ENCODE data around the gene SLC4A4. TPM values are rescaled to one million over a fixed set of nuclear protein-coding genes. Genes with fewer than 3 reads are reported as not detected.

SLC4A4 gene
- total RNA-seq, 4 donors from 2014 or later = 0.30 to 0.56 (median 0.34) TPM; not detected in 1

DNA sequence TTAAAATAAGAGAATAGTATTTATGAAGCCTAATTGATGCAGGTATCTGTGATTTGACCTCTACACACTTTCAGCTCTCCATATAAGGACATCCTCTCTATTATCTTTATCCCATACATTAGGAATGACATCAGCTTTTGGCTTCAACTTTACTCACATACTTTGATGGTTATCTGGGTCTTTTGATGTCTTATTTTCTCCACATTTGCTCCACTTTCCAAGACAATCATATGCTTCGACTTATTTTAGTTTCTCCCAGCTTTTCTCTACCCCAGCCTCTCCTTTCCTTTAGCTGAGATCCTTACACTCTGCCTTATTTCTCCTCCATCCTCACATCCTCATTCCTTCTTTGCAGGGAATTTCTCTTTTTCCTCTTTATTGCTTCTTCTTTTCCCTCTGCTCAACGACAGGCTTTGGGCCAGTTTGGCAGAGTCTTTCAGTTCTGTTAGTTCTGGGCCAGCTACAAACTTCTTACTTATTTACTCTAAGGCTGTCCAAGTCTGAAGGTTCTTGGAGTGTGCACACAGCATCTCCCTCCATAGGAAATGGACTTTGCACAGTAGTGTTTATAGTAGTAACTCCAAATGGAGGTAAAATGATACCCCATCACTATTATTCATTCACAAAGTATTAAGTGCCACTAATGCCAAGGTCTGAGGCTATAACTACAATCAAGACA, 50.5 kb downstream of the SLC4A4 start:
- Histone ChIP-seq H3K9me3 (no peaks in the 10 kb centered on the region), H3K4me3 (no peak overlapping the region), H3K36me3 (no peaks in the 10 kb centered on the region), H3K4me1 (no peaks in the 10 kb centered on the region), H3K27ac (no peak overlapping the region), H3K27me3 (no peaks in the 10 kb centered on the region)
- no peak for TF ChIP-seq CTCF (IDR thresholded peaks at IDR 0.05)
- no peak for TF ChIP-seq POLR2A (IDR thresholded peaks at IDR 0.05)
- TF ChIP-seq EP300 (IDR thresholded peaks at IDR 0.05) = no peak
- no peak for TF ChIP-seq POLR2AphosphoS5 (IDR thresholded peaks at IDR 0.05)
- no peak for DNase-seq (ENCODE audit: low spot score in 2 of 2)
- 23% methylated on average over 2 of the region's 2 CpGs for WGBS

DNA sequence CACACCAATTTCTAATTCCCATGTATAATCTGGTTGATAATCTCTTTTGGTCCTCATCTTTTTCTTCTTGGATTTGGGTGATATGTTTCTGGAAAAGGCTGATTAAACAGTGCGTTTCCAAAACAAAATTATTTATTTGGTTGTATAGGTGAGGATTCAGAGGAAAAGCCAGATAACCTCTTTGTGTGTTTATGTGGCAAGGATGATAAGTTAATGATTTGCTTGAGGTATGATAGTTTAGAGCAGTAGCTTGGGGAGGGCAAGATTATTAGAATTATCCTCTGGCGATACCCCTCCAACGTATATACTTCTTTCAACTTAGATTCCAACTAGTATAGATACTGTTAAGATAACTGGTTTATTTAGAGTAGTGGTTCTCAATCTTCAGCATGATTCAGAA, 53.3 kb downstream of the SLC4A4 start:
- 94% methylated on average over 3 of the region's 3 CpGs for WGBS
- H3K27ac ChIP-seq = no peak overlapping the region
- H3K4me1 ChIP-seq = no peaks in the 10 kb centered on the region
- no peaks in the 10 kb centered on the region for H3K27me3 ChIP-seq
- H3K9me3 ChIP-seq = no peaks in the 10 kb centered on the region
- TF ChIP-seq POLR2A (IDR thresholded peaks at IDR 0.05) (no peak), POLR2AphosphoS5 (IDR thresholded peaks at IDR 0.05) (no peak), CTCF (IDR thresholded peaks at IDR 0.05) (no peak), EP300 (IDR thresholded peaks at IDR 0.05) (no peak)
- no peak for DNase-seq (ENCODE audit: low spot score in 2 of 2)
- H3K36me3 ChIP-seq = no peaks in the 10 kb centered on the region
- no peak overlapping the region for H3K4me3 ChIP-seq

DNA sequence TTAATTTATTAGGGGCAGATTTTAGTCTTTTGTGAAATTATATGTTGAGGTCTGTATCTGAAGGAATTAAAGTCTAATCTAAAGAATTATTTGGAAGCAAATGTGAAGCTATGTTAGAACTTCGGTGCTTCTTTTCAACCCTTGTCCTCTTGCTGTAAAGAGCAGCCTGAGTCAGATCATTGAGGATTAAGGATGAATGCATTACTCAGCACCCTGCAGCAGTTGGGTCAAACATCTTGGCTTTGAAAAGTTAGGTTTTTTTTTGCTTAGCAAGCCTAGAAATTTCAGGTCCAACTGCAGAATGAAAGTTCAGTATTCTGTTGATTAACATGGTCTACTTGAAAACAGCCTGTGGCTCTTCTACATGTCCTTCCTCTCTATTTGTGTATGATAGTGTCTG, 57.6 kb downstream of the SLC4A4 start:
- Histone ChIP-seq H3K36me3 (no peaks in the 10 kb centered on the region), H3K9me3 (no peaks in the 10 kb centered on the region), H3K4me1 (no peaks in the 10 kb centered on the region), H3K27ac (no peak overlapping the region), H3K4me3 (no peak overlapping the region), H3K27me3 (no peaks in the 10 kb centered on the region)
- no peak for TF ChIP-seq EP300 (IDR thresholded peaks at IDR 0.05)
- TF ChIP-seq CTCF (IDR thresholded peaks at IDR 0.05) = no peak
- TF ChIP-seq POLR2AphosphoS5 (IDR thresholded peaks at IDR 0.05) = no peak
- TF ChIP-seq POLR2A (IDR thresholded peaks at IDR 0.05) = no peak
- 73% methylated on average over 1 of the region's 1 CpG for WGBS
- DNase-seq (ENCODE audit: low spot score in 2 of 2) = no peak

DNA sequence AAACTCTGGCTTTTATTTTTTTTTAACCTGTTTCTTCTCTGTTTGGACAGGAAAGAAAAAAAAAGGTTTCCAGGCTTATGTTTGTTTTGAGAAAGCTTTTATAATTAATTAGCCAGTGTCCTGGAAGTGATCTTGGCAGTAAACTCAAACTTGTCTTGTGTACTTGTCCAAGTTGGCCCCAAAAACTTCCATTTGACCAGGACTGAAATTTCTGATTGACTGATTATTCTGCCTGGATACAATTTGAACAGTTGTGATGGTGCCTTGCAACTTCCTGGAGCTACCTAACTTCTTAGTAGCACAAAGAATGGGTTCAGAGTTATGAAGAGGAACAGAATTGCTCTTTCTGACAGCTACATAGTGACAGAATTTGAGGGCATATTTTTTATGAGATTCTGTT, 62.0 kb downstream of the SLC4A4 start:
- no peaks in the 10 kb centered on the region for H3K9me3 ChIP-seq
- no peaks in the 10 kb centered on the region for H3K4me1 ChIP-seq
- TF ChIP-seq CTCF (IDR thresholded peaks at IDR 0.05) (no peak), POLR2AphosphoS5 (IDR thresholded peaks at IDR 0.05) (no peak), POLR2A (IDR thresholded peaks at IDR 0.05) (no peak), EP300 (IDR thresholded peaks at IDR 0.05) (no peak)
- H3K27ac ChIP-seq = no peak overlapping the region
- no peak for DNase-seq (ENCODE audit: low spot score in 2 of 2)
- no peaks in the 10 kb centered on the region for H3K36me3 ChIP-seq
- no peak overlapping the region for H3K4me3 ChIP-seq
- H3K27me3 ChIP-seq = no peaks in the 10 kb centered on the region

DNA sequence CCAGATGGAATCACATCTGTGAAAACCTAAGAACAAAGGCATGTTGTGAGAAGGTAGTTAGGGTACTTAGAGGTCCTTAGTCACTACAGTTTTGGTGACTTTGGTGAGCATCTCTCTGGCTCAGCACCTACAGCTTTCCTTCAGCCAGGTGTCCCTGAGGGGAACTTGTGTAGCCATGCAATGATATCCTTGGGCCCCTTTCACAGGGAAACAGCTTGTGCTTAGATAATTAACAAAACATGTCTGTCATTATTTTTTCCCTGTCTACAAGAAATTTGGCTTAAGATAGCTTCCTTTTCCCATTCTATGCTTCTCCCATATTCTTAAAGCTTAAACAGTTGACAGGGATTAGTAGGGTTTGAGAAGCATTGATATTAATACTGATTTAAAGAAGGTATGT, 63.8 kb downstream of the SLC4A4 start:
- Histone ChIP-seq H3K27me3 (no peaks in the 10 kb centered on the region), H3K27ac (no peak overlapping the region), H3K4me3 (no peak overlapping the region), H3K4me1 (no peaks in the 10 kb centered on the region), H3K9me3 (no peaks in the 10 kb centered on the region), H3K36me3 (no peaks in the 10 kb centered on the region)
- TF ChIP-seq POLR2A (IDR thresholded peaks at IDR 0.05) (no peak), EP300 (IDR thresholded peaks at IDR 0.05) (no peak), POLR2AphosphoS5 (IDR thresholded peaks at IDR 0.05) (no peak), CTCF (IDR thresholded peaks at IDR 0.05) (no peak)
- no peak for DNase-seq (ENCODE audit: low spot score in 2 of 2)

All from suprapubic skin (tissue), 4 donors.